Measurements from ENCODE around the gene PARD3B.

- TF ChIP-seq, protein P1, sequence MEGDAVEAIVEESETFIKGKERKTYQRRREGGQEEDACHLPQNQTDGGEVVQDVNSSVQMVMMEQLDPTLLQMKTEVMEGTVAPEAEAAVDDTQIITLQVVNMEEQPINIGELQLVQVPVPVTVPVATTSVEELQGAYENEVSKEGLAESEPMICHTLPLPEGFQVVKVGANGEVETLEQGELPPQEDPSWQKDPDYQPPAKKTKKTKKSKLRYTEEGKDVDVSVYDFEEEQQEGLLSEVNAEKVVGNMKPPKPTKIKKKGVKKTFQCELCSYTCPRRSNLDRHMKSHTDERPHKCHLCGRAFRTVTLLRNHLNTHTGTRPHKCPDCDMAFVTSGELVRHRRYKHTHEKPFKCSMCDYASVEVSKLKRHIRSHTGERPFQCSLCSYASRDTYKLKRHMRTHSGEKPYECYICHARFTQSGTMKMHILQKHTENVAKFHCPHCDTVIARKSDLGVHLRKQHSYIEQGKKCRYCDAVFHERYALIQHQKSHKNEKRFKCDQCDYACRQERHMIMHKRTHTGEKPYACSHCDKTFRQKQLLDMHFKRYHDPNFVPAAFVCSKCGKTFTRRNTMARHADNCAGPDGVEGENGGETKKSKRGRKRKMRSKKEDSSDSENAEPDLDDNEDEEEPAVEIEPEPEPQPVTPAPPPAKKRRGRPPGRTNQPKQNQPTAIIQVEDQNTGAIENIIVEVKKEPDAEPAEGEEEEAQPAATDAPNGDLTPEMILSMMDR (IDR thresholded peaks at IDR 0.05), result no peak
- no peak for TF ChIP-seq POLR2A (IDR thresholded peaks at IDR 0.05)
Observed at GRCh38 chr2:205047273-205047839, 502.1 kb downstream of the PARD3B start.
